Measurements from ENCODE around the gene SUMO2.
"Not testable (repeated sequence)": the region's sequence is repeated elsewhere in the genome, so short reads cannot be mapped to it uniquely, and the experiment has no call there.

DNA sequence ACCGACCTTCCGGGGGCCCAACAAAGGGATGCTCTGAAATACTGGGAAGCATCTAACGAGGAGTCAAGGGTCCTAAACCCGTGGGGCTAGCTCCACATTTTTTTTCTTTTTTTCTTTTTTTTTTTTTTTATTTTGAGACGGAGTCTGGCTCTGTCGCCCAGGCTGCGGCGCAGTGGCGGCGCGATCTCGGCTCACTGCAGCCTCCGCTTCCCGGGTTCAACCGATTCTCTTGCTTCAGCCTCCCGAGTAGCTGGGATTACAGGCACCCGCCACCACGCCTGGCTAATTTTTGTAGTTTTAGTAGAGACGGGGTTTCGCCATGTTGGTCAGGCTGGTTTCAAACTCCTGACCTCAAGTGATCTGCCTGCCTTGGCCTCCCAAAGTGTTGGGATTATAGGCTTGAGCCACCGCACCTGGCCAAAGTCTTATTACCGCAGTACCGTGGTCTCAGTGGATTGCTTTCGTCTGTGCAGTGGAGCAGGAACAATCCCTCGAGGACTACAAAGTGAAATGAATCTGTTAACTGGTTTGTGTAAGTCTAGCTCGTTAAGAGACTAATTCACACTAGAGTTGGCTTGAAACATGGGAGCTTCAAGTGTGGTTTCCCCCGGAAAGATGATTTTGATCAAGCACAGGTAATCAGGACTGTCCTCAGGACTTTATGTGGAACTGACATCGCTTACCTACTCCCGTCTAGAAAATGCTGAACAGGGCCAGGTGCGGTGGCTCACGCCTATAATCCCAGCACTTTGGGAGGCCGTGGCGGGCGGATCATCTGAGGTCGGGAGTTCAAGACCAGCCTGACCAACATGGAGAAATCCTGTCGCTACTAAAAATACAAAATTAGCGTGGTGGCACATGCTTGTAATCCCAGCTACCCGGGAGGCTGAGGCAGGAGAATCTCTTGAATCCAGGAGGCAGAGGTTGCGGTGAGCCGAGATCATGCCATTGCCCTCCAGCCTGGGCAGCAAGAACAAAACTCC is 50.5 kb downstream of the SUMO2 start:
- not testable (repeated sequence) for TF ChIP-seq POLR2AphosphoS5 (IDR thresholded peaks at IDR 0.05)
- TF ChIP-seq, protein P1, sequence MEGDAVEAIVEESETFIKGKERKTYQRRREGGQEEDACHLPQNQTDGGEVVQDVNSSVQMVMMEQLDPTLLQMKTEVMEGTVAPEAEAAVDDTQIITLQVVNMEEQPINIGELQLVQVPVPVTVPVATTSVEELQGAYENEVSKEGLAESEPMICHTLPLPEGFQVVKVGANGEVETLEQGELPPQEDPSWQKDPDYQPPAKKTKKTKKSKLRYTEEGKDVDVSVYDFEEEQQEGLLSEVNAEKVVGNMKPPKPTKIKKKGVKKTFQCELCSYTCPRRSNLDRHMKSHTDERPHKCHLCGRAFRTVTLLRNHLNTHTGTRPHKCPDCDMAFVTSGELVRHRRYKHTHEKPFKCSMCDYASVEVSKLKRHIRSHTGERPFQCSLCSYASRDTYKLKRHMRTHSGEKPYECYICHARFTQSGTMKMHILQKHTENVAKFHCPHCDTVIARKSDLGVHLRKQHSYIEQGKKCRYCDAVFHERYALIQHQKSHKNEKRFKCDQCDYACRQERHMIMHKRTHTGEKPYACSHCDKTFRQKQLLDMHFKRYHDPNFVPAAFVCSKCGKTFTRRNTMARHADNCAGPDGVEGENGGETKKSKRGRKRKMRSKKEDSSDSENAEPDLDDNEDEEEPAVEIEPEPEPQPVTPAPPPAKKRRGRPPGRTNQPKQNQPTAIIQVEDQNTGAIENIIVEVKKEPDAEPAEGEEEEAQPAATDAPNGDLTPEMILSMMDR (IDR thresholded peaks at IDR 0.05) = not testable (repeated sequence)

Data from upper lobe of left lung (tissue), 4 donors.